B cell (primary cell): Measurements from ENCODE around the gene GPC5. TPM values are rescaled to one million over a fixed set of nuclear protein-coding genes. Genes with fewer than 3 reads are reported as not detected.

ENCODE experiments used
- ATAC-seq: fragments of 200-7000 bp; cut with Tn5 transposase; one replicate; pipeline ENCODE4 v1.10.0; 2021; ENCODE audit warnings: low read depth, mild to moderate bottlenecking, moderate number of reproducible peaks, moderate library complexity
- CTCF ChIA-PET: fragments of 350-600 bp; sonication (Branson Sonifier 250); formaldehyde crosslinking; loops from one replicate; lab custom pipeline; 2021; ENCODE audit warnings: antibody characterized with exemption, inconsistent platforms; lab: Charles Lee
- POLR2A ChIA-PET: fragments of 350-600 bp; sonication (Branson Sonifier 250); formaldehyde crosslinking; loops from one replicate; lab custom pipeline; 2021; ENCODE audit warnings: antibody characterized with exemption; lab: Charles Lee
- DNase-seq: peaks from one replicate; pipeline ENCODE4 v3.0.0; 2013
- H2AFZ ChIP-seq: 2 replicates; pipeline ENCODE4 v1.6.1; 2012; ENCODE audit warnings: mild to moderate bottlenecking, low read depth, low read length; ENCODE audit not compliant: insufficient read depth, poor library complexity, severe bottlenecking
- H3K27ac ChIP-seq, 2 donors: 1 replicate in 1 of 2; 2 replicates in 1 of 2; pipeline ENCODE4 v1.5.1; 2012 to 2013; ENCODE audit warnings: low read length in 2 of 2, mild to moderate bottlenecking in 2 of 2, moderate library complexity in 1 of 2
- H3K27me3 ChIP-seq, 4 experiments: fragments of 200-600 bp in 1 of 4; sonication (generic) in 1 of 4; replicated peaks in 1 of 4; 1 replicate in 2 of 4; 2 replicates in 2 of 4; pipeline versions ENCODE4 v1.6.1 to v1.7.0; 2013 to 2016; ENCODE audit warnings: low read length in 3 of 4, mild to moderate bottlenecking in 2 of 4, mixed read lengths in 1 of 4, moderate library complexity in 1 of 4; ENCODE audit not compliant: insufficient read depth in 4 of 4, control insufficient read depth in 3 of 4; ENCODE audit errors: control extremely low read depth in 1 of 4
- H3K36me3 ChIP-seq, 2 experiments: replicated peaks in 1 of 2; 1 replicate in 1 of 2; 2 replicates in 1 of 2; pipeline versions ENCODE4 v1.6.1 to v1.7.1; 2013; ENCODE audit warnings: low read length in 1 of 2; ENCODE audit not compliant: insufficient read depth in 2 of 2, control insufficient read depth in 1 of 2; ENCODE audit errors: control extremely low read depth in 1 of 2, extremely low read depth in 1 of 2
- H3K4me1 ChIP-seq, 2 donors: fragments of 200-600 bp in 1 of 2; sonication (generic) in 1 of 2; 1 replicate in 1 of 2; 2 replicates in 1 of 2; pipeline versions ENCODE4 v1.5.1 to v1.6.1; 2013 to 2017; ENCODE audit warnings: low read length in 2 of 2; ENCODE audit not compliant: control insufficient read depth in 2 of 2, insufficient read depth in 2 of 2
- H3K4me2 ChIP-seq: replicated peaks from 2 replicates; pipeline ENCODE3; 2012; ENCODE audit warnings: mild to moderate bottlenecking, low read depth, low read length; ENCODE audit not compliant: poor library complexity, severe bottlenecking
- H3K4me3 ChIP-seq, 5 experiments: fragments of 200-600 bp in 1 of 5; sonication (generic) in 1 of 5; 1 replicate in 3 of 5; 2 replicates in 2 of 5; pipeline versions ENCODE4 v1.5.1 to v1.7.0; 2011 to 2016; ENCODE audit warnings: low read length in 4 of 5, mild to moderate bottlenecking in 4 of 5, low read depth in 2 of 5, control low read depth in 1 of 5, moderate library complexity in 1 of 5; ENCODE audit not compliant: insufficient read depth in 1 of 5; ENCODE audit errors: control extremely low read depth in 1 of 5, extremely low read depth in 1 of 5
- H3K79me2 ChIP-seq: fragments of 200-600 bp; sonication (generic); one replicate; pipeline ENCODE4 v1.6.0; 2016; ENCODE audit warnings: low read length; ENCODE audit not compliant: control insufficient read depth, insufficient read depth
- H3K9ac ChIP-seq: fragments of 200-600 bp; sonication (generic); 2 replicates; pipeline ENCODE4 v1.6.1; 2017; ENCODE audit warnings: mild to moderate bottlenecking, low read length, moderate library complexity
- H3K9me3 ChIP-seq, 3 donors: one replicate each; pipeline versions ENCODE4 v1.6.1 to v1.7.1; 2013; ENCODE audit warnings: low read length in 2 of 3; ENCODE audit not compliant: control insufficient read depth in 2 of 3, insufficient read depth in 1 of 3; ENCODE audit errors: control extremely low read depth in 1 of 3
- H4K20me1 ChIP-seq: 2 replicates; pipeline ENCODE4 v1.6.0; 2012; ENCODE audit warnings: mild to moderate bottlenecking, low read length; ENCODE audit not compliant: insufficient read depth, control insufficient read depth, poor library complexity, severe bottlenecking
- H3K27ac Mint-ChIP-seq: one replicate; pipeline ENCODE4 v1.8.0; 2021; ENCODE audit warnings: mixed read lengths
- H3K27me3 Mint-ChIP-seq: one replicate; pipeline ENCODE4 v1.8.0; 2021; ENCODE audit warnings: mixed read lengths
- H3K4me1 Mint-ChIP-seq: one replicate; pipeline ENCODE4 v1.8.0; 2021; ENCODE audit warnings: mixed read lengths
- H3K4me3 Mint-ChIP-seq: one replicate; pipeline ENCODE4 v1.8.0; 2021; ENCODE audit warnings: mixed read lengths
- H3K9me3 Mint-ChIP-seq: one replicate; pipeline ENCODE4 v1.8.0; 2022; ENCODE audit warnings: mixed read lengths; ENCODE audit not compliant: insufficient read depth
- EZH2 ChIP-seq: IDR thresholded peaks from 2 replicates; pipeline ENCODE4 v1.6.1; 2012; ENCODE audit warnings: borderline replicate concordance, low read depth, mild to moderate bottlenecking, moderate library complexity, low read length; ENCODE audit not compliant: insufficient read depth, poor library complexity, severe bottlenecking
- WGBS: methylation state at CpG from one replicate; pipeline ENCODE4 v1.1.5; 2013; ENCODE audit warnings: missing lambda C conversion rate; ENCODE audit not compliant: insufficient coverage; 5-methylcytosine and 5-hydroxymethylcytosine counted together
- intact Hi-C: fragments of 100-400 bp; cut with micrococcal nuclease; formaldehyde crosslinking; loops from one replicate; pipeline ENCODE4 v1.10.0; 2022
- polyA plus RNA-seq: library from polyadenylated mRNA; depleted of rRNA; stranded (reverse); fragments of >200 nt; gene quantifications from 2 replicates; pipeline ENCODE4 v1.2.3, GENCODE V29; 2012
- total RNA-seq, 2 donors: library from RNA; stranded (reverse); fragments of 120-200 nt in 1 of 2; gene quantifications; 1 replicate in 1 of 2; 2 replicates in 1 of 2; pipeline versions ENCODE4 v1.2.3 to v1.2.4, GENCODE V29; 2013 to 2022
- TF ChIP-seq, protein P1 (sequence below): fragments of 200-600 bp; IDR thresholded peaks from one replicate; pipeline ENCODE4 v1.8.0; 2022; ENCODE audit warnings: antibody characterized with exemption, mild to moderate bottlenecking

Gene GPC5
- total and polyA plus RNA-seq, 2 donors (not counting 1 experiment from before 2014, with no cell fraction given), result 0.15 to 0.30 TPM

DNA sequence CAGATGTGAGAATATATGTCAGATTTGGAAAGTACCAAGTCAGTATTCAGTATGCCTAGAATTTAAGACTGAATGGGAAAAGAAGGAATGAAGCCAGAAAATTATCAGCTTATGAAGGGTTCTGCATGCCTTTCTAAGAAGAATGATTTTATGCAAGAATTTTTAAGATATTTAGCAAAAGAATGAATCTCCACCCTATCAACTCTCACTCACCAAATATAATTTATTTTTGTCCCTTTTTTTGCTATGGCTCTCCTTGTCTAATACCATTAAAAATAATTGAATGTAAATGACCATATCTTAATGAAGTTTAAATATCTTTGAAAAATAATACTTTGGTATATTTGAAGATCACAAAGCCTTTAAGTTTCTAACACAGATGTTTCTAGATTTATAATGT, 1215.5 kb downstream of the GPC5 start:
- TF ChIP-seq EZH2, result no peak
- TF ChIP-seq, protein P1, sequence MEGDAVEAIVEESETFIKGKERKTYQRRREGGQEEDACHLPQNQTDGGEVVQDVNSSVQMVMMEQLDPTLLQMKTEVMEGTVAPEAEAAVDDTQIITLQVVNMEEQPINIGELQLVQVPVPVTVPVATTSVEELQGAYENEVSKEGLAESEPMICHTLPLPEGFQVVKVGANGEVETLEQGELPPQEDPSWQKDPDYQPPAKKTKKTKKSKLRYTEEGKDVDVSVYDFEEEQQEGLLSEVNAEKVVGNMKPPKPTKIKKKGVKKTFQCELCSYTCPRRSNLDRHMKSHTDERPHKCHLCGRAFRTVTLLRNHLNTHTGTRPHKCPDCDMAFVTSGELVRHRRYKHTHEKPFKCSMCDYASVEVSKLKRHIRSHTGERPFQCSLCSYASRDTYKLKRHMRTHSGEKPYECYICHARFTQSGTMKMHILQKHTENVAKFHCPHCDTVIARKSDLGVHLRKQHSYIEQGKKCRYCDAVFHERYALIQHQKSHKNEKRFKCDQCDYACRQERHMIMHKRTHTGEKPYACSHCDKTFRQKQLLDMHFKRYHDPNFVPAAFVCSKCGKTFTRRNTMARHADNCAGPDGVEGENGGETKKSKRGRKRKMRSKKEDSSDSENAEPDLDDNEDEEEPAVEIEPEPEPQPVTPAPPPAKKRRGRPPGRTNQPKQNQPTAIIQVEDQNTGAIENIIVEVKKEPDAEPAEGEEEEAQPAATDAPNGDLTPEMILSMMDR, result no peak
- Mint-ChIP-seq H3K4me3 (no peak overlapping the region), H3K4me1 (no peaks in the 10 kb centered on the region), H3K27ac (no peak overlapping the region), H3K27me3 (no peaks in the 10 kb centered on the region), H3K9me3 (no peaks in the 10 kb centered on the region)
- Histone ChIP-seq H3K4me2 (no peak overlapping the region), H3K9me3 (no peaks in the 10 kb centered on the region), H3K4me1 (no peaks in the 10 kb centered on the region), H3K27me3 (no peaks in the 10 kb centered on the region), H3K9ac (no peak overlapping the region), H3K36me3 (no peaks in the 10 kb centered on the region), H4K20me1 (no peaks in the 10 kb centered on the region), H3K79me2 (no peaks in the 10 kb centered on the region), H3K4me3 (no peak overlapping the region), H3K27ac (no peak overlapping the region), H2AFZ (no peak overlapping the region)
- ChIA-PET CTCF (no interaction called here), POLR2A (no interaction called here)
- DNase-seq, result no peak
- intact Hi-C loops, result no loop called here
- no peak for ATAC-seq

DNA sequence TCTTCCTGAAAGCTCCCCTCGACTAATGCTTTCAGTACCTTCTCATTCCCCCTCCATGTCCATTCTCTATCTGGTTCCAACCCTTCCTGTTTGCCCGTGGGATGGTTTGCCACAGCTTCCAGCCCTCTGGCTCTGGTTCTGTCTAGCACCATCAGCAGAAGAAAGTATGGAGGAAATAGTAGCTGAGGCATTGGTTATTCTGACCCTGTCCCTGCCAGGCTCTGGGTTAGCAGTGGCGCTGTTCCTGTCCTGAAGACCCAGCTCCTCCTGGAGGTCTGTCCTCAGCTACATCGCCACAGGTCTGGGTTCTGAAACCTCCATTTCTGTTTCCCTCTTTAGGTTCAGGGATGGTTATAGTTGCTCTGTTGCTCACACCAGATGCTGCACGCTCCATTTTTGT, 1223.6 kb downstream of the GPC5 start:
- 65% methylated on average over 2 of the region's 5 CpGs for WGBS
- H2AFZ ChIP-seq, result no peak overlapping the region
- H3K9me3 Mint-ChIP-seq, result peaks cover 3% of the 10 kb centered on the region
- H3K4me2 ChIP-seq, result no peak overlapping the region
- H3K9me3 ChIP-seq, result peaks cover 0 to 9% (median 0%) of the 10 kb centered on the region in 3 donors
- no peak for DNase-seq
- ChIA-PET POLR2A (no interaction called here), CTCF (no interaction called here)
- H4K20me1 ChIP-seq, result no peaks in the 10 kb centered on the region
- H3K27ac Mint-ChIP-seq, result no peak overlapping the region
- no peaks in the 10 kb centered on the region for H3K36me3 ChIP-seq
- H3K4me3 Mint-ChIP-seq, result no peak overlapping the region
- no peaks in the 10 kb centered on the region for H3K27me3 Mint-ChIP-seq
- no peak for ATAC-seq
- no peaks in the 10 kb centered on the region for H3K79me2 ChIP-seq
- no peak overlapping the region for H3K27ac ChIP-seq
- no peak overlapping the region for H3K9ac ChIP-seq
- TF ChIP-seq, protein P1, result no peak
- H3K4me3 ChIP-seq, result no peak overlapping the region
- H3K4me1 ChIP-seq, result no peaks in the 10 kb centered on the region
- H3K4me1 Mint-ChIP-seq, result no peaks in the 10 kb centered on the region
- no peaks in the 10 kb centered on the region for H3K27me3 ChIP-seq
- intact Hi-C loops, result no loop called here
